ENCODE data around the gene IGFLR1. TPM values are rescaled to one million over a fixed set of nuclear protein-coding genes. Genes with fewer than 3 reads are reported as not detected.

Gene IGFLR1
- polyA plus RNA-seq, 1 of the 3 experiments (the other 2 are of a cell fraction) = 5.6 TPM

DNA sequence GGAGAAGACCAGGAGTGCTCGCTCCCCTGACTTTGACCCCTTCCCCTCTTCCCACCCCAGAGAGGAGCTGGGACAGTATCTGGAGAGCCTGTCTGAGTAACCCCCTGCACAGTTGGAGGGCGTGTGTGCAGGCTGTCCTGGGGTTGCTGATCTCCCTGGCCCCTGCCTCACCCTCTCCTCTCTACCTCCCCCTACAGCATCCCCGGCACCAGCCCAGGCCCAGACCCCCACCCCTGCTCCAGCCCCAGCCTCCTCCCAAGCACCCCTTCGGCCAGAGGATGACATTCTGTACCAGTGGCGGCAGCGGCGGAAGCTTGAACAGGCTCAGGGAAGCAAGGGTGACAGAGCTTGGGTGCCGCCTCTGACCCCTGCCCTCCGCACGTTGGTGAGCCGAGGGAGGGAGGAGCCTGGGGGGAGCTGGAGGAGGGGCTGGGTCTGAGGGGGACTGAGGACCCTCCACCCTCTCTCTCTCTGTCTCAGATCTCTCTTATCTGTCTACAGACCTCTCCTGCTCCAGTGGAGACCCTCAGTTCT, 24.4 kb upstream of the IGFLR1 start:
- no peak for DNase-seq
- H3K9ac ChIP-seq = no peak overlapping the region
- no peaks in the 10 kb centered on the region for H3K4me1 ChIP-seq (ENCODE audit: control insufficient read depth in 1 of 2, insufficient read depth in 2 of 2, low read depth in 1 of 2, low read length in 1 of 2)
- H3K9me3 ChIP-seq = no peaks in the 10 kb centered on the region
- peaks cover 9 to 12% of the 10 kb centered on the region in 2 experiments for H3K36me3 ChIP-seq (replicated peaks in 1 of 2; ENCODE audit: control insufficient read depth in 1 of 2, insufficient read depth in 2 of 2, low read length in 1 of 2)
- H3K79me2 ChIP-seq (ENCODE audit: insufficient read depth) = no peaks in the 10 kb centered on the region
- TF ChIP-seq, protein P1, sequence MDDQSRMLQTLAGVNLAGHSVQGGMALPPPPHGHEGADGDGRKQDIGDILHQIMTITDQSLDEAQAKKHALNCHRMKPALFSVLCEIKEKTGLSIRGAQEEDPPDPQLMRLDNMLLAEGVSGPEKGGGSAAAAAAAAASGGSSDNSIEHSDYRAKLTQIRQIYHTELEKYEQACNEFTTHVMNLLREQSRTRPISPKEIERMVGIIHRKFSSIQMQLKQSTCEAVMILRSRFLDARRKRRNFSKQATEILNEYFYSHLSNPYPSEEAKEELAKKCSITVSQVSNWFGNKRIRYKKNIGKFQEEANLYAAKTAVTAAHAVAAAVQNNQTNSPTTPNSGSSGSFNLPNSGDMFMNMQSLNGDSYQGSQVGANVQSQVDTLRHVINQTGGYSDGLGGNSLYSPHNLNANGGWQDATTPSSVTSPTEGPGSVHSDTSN (IDR thresholded peaks at IDR 0.05) = no peak
- TF ChIP-seq POLR2AphosphoS5 (IDR thresholded peaks at IDR 0.05; ENCODE audit: low read depth, low read length) = 0 out of 2 replicates have a peak, but pooled peaks have one; percentile 4
- no peaks in the 10 kb centered on the region for H3F3A ChIP-seq (replicated peaks; ENCODE audit: insufficient read depth)
- H3K27me3 ChIP-seq (ENCODE audit: insufficient read depth) = no peaks in the 10 kb centered on the region
- H3K4me3 ChIP-seq (ENCODE audit: low read depth in 2 of 2, low read length in 1 of 2) = no peak overlapping the region
- no peak overlapping the region for H3K4me2 ChIP-seq
- whole genome bisulfite sequencing (ENCODE audit: low lambda C conversion rate) = 93% methylated on average over 11 of the region's 11 CpGs
- ChIA-PET POLR2A (interaction anchor here (0.8 kb wide), 1 partner anchor 9 kb away, joined by 3 read pairs; the partner anchor contains the start of gene HSPB6), CTCF (interaction anchor here (1.2 kb wide), 1 partner anchor 89 kb away, joined by 3 read pairs; no protein-coding TSS in a partner anchor)
- no peaks in the 10 kb centered on the region for H3K9me2 ChIP-seq
- H2AFZ ChIP-seq (ENCODE audit: low read depth) = no peak overlapping the region
- no peak overlapping the region for H3K27ac ChIP-seq (ENCODE audit: low read depth in 2 of 2, low read length in 1 of 2)
- H4K20me1 ChIP-seq (ENCODE audit: insufficient read depth) = no peaks in the 10 kb centered on the region

DNA sequence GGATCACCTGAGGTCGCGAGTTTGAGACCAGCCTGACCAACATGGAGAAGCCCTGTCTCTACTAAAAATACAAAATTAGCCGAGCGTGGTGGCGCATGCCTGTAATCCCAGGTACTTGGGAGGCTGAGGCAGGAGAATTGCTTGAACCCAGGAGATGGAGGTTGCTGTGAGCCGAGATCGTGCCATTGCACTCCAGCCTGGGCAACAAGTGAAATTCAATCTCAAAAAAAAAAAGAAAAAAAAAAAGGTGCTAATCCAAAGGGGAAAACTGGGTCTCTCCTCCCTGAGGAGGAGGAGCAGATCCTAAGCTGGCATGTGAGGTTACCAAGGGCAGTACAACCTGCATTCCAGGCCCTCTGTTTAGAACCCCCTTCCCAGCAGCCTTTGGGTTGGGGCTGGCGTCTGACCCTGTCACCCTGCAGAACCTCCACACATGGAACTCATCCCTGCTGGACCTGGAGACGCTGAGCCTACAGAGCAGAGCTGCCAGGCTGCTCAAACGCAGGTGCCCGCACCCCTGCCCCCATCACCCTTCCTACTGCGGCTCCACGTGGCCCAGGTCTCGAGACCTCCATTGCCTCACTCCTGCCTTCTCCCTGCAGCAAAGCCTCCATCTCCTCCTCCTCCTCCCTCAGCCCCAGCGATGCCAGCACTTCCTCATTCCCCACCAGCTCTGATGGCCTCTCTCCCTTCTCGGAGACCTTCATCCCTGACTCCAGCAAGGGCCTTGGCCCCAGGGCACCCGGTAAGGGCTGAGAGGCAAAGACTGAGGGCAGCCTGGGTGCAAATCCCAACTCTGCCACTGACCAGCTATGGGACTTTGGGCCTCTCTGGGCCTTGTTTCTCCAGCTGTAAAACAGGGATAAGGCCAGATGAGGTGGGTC, 22.4 kb upstream of the IGFLR1 start:
- Histone ChIP-seq H3K27me3 (ENCODE audit: insufficient read depth) (no peaks in the 10 kb centered on the region), H3K4me3 (ENCODE audit: low read depth in 2 of 2, low read length in 1 of 2) (no peak overlapping the region), H3K79me2 (ENCODE audit: insufficient read depth) (peaks cover 13% of the 10 kb centered on the region), H4K20me1 (ENCODE audit: insufficient read depth) (no peaks in the 10 kb centered on the region), H3K36me3 (replicated peaks in 1 of 2; ENCODE audit: control insufficient read depth in 1 of 2, insufficient read depth in 2 of 2, low read length in 1 of 2) (peaks cover 9 to 28% of the 10 kb centered on the region in 2 experiments), H3K9me2 (no peaks in the 10 kb centered on the region), H3K9ac (no peak overlapping the region), H2AFZ (ENCODE audit: low read depth) (no peak overlapping the region), H3K4me2 (no peak overlapping the region), H3F3A (replicated peaks; ENCODE audit: insufficient read depth) (no peaks in the 10 kb centered on the region), H3K9me3 (no peaks in the 10 kb centered on the region), H3K4me1 (ENCODE audit: control insufficient read depth in 1 of 2, insufficient read depth in 2 of 2, low read depth in 1 of 2, low read length in 1 of 2) (peaks cover 0 to 2% of the 10 kb centered on the region in 2 experiments; a peak in 1 of 4 replicates), H3K27ac (ENCODE audit: low read depth in 2 of 2, low read length in 1 of 2) (no peak overlapping the region)
- no peak for DNase-seq
- ChIA-PET POLR2A (interaction anchor here (1.0 to 1.5 kb wide), 3 partner anchors 8 to 24 kb away, joined by 3 read pairs; partner anchors contain the start of genes PSENEN and U2AF1L4), CTCF (interaction anchor here (1.1 kb wide), 1 partner anchor 11 kb away, joined by 3 read pairs; no protein-coding TSS in a partner anchor)
- WGBS (ENCODE audit: low lambda C conversion rate) = 94% methylated on average over 17 of the region's 17 CpGs
- TF ChIP-seq CHD2 (IDR thresholded peaks at IDR 0.05; ENCODE audit: low read length, partially characterized antibody) = no peak
- no peak for TF ChIP-seq YY1 (IDR thresholded peaks at IDR 0.05; ENCODE audit: low read depth)
- TF ChIP-seq, protein P2, sequence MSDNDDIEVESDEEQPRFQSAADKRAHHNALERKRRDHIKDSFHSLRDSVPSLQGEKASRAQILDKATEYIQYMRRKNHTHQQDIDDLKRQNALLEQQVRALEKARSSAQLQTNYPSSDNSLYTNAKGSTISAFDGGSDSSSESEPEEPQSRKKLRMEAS (IDR thresholded peaks at IDR 0.05; ENCODE audit: low read depth) = no peak
- no peak for TF ChIP-seq RAD21 (IDR thresholded peaks at IDR 0.05; ENCODE audit: low read length)
- no peak for TF ChIP-seq FOSL2 (IDR thresholded peaks at IDR 0.05; ENCODE audit: borderline replicate concordance, low read depth)
- TF ChIP-seq, protein P3, sequence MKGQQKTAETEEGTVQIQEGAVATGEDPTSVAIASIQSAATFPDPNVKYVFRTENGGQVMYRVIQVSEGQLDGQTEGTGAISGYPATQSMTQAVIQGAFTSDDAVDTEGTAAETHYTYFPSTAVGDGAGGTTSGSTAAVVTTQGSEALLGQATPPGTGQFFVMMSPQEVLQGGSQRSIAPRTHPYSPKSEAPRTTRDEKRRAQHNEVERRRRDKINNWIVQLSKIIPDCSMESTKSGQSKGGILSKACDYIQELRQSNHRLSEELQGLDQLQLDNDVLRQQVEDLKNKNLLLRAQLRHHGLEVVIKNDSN (IDR thresholded peaks at IDR 0.05; ENCODE audit: borderline replicate concordance, low read depth) = no peak
- no peak for TF ChIP-seq TAF1 (IDR thresholded peaks at IDR 0.05; ENCODE audit: borderline replicate concordance, low read depth, low read length)
- no peak for TF ChIP-seq GABPA (IDR thresholded peaks at IDR 0.05; ENCODE audit: low read depth)
- TF ChIP-seq, protein P4, sequence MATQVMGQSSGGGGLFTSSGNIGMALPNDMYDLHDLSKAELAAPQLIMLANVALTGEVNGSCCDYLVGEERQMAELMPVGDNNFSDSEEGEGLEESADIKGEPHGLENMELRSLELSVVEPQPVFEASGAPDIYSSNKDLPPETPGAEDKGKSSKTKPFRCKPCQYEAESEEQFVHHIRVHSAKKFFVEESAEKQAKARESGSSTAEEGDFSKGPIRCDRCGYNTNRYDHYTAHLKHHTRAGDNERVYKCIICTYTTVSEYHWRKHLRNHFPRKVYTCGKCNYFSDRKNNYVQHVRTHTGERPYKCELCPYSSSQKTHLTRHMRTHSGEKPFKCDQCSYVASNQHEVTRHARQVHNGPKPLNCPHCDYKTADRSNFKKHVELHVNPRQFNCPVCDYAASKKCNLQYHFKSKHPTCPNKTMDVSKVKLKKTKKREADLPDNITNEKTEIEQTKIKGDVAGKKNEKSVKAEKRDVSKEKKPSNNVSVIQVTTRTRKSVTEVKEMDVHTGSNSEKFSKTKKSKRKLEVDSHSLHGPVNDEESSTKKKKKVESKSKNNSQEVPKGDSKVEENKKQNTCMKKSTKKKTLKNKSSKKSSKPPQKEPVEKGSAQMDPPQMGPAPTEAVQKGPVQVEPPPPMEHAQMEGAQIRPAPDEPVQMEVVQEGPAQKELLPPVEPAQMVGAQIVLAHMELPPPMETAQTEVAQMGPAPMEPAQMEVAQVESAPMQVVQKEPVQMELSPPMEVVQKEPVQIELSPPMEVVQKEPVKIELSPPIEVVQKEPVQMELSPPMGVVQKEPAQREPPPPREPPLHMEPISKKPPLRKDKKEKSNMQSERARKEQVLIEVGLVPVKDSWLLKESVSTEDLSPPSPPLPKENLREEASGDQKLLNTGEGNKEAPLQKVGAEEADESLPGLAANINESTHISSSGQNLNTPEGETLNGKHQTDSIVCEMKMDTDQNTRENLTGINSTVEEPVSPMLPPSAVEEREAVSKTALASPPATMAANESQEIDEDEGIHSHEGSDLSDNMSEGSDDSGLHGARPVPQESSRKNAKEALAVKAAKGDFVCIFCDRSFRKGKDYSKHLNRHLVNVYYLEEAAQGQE (IDR thresholded peaks at IDR 0.05; ENCODE audit: low read depth, low read length) = no peak
- TF ChIP-seq, protein P5, sequence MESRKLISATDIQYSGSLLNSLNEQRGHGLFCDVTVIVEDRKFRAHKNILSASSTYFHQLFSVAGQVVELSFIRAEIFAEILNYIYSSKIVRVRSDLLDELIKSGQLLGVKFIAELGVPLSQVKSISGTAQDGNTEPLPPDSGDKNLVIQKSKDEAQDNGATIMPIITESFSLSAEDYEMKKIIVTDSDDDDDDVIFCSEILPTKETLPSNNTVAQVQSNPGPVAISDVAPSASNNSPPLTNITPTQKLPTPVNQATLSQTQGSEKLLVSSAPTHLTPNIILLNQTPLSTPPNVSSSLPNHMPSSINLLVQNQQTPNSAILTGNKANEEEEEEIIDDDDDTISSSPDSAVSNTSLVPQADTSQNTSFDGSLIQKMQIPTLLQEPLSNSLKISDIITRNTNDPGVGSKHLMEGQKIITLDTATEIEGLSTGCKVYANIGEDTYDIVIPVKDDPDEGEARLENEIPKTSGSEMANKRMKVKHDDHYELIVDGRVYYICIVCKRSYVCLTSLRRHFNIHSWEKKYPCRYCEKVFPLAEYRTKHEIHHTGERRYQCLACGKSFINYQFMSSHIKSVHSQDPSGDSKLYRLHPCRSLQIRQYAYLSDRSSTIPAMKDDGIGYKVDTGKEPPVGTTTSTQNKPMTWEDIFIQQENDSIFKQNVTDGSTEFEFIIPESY (IDR thresholded peaks at IDR 0.05; ENCODE audit: borderline replicate concordance, low read depth) = no peak
- no peak for TF ChIP-seq TCF12 (IDR thresholded peaks at IDR 0.05)
- TF ChIP-seq SMC3 (IDR thresholded peaks at IDR 0.05; ENCODE audit: low read depth, low read length) = no peak
- TF ChIP-seq, protein P6, sequence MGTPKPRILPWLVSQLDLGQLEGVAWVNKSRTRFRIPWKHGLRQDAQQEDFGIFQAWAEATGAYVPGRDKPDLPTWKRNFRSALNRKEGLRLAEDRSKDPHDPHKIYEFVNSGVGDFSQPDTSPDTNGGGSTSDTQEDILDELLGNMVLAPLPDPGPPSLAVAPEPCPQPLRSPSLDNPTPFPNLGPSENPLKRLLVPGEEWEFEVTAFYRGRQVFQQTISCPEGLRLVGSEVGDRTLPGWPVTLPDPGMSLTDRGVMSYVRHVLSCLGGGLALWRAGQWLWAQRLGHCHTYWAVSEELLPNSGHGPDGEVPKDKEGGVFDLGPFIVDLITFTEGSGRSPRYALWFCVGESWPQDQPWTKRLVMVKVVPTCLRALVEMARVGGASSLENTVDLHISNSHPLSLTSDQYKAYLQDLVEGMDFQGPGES (IDR thresholded peaks at IDR 0.05; ENCODE audit: low read depth, low read length) = no peak
- TF ChIP-seq RFX5 (IDR thresholded peaks at IDR 0.05; ENCODE audit: low read length) = no peak
